T-helper 1 cell (primary cell): ENCODE measurements around the gene OVOL3.
A peak's percentile ranks its signal among the peaks of the same experiment; 100 is the strongest.

Experiments
- DNase-seq, 5 donors: peaks; one replicate each; pipeline ENCODE4 v3.0.0-alpha.2; 2012 to 2020

The OVOL3 gene

DNA sequence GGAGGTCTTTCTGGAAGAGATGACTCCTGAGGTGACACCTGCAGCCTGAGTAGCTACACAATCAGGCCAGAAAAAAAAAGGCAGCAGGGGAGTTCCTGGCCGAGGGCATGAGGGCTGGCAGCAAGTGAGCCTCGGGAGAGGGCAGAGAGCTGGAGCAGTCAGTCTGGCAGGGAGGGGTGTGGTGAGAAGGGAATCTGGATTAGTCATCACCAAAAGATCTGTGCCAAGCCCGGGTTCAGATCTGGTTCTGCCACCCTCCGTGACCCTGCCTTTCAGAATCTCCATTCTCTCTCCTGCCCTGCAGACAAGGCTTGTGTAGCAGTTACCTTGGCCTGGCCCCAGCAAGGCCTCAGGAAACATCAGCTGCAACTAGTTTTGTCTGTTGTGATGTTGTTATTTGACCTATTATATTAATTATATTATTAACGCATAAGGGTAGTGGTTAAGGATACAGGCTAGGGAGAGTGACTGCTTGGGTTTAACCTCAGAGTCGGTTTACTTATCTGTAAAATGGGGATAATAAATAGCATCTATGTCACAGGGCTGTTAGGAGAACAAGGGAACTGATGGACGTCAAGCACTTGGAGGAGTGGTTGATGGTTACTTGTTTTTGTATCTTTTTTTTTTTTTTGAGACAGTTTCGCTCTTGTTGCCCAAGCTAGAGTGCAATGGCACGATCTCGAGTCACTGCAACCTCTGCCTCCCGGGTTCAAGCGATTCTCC, 26.2 kb downstream of the OVOL3 start:
- no peak for DNase-seq

DNA sequence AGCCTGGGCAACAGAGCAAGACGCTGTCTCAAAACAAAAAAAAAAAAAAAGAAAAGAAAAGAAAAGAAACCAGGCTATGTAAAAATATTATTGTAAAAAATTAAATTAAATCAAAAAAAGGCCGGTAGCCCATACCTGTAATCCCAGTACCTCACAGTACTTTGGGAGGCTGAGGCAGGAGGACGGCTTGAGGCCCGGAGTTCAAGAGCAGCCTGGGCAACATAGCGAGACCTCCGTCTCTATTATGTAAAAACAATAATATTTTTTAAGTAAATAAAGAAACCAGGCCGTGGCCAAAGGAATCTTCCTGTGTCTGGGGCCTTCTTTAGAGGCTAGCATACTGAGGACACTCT, 28.2 kb downstream of the OVOL3 start:
- no peak for DNase-seq

DNA sequence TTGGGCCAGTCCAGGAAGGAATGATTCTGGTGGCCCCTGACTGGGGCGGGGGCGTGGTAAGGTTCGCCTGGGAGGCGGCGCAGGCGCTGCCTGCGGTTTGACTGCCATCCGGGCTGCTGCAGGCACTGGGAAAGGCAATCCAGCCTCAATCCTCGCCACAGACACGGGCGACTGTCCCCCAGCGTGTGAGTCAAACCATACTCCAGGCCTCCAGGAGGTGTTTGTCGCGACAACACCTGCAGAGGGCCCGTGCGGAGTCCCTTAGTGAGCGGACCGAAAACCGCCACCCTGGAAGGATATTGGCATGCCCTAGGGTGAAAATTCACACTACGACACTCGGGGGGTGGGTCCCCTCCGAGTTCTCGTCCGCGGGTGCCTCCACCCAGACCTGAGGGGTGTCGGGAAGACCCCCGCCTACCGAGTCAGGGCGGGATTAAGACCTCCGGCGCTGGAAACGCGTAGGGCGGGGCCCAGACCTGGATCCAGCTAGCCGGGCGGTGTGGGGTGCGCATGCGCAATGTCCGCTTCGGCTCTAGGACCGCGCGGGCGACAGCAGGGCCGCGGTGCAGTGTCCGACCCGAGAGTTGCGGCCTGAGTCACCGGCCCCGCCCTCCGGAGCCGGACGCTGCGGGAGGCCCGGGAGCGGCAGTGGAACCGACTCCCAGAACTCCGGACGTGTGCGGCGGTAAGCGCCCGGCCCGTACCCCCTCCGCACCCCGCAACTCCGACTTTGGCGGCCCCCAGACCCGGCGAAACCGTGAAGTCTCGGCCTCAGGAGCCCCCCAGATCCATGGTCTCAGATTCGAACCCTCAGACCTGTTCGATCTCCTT, 28.7 kb downstream of the OVOL3 start, which contains the start of gene CAPNS1:
TSS of gene CAPNS1 (plus strand) at position 594 of the 831 bp plus-strand sequence. CDS start 946 bp downstream, outside the sequence.
- DNase-seq, result peak; percentile 81 to 96 (median 87)

DNA sequence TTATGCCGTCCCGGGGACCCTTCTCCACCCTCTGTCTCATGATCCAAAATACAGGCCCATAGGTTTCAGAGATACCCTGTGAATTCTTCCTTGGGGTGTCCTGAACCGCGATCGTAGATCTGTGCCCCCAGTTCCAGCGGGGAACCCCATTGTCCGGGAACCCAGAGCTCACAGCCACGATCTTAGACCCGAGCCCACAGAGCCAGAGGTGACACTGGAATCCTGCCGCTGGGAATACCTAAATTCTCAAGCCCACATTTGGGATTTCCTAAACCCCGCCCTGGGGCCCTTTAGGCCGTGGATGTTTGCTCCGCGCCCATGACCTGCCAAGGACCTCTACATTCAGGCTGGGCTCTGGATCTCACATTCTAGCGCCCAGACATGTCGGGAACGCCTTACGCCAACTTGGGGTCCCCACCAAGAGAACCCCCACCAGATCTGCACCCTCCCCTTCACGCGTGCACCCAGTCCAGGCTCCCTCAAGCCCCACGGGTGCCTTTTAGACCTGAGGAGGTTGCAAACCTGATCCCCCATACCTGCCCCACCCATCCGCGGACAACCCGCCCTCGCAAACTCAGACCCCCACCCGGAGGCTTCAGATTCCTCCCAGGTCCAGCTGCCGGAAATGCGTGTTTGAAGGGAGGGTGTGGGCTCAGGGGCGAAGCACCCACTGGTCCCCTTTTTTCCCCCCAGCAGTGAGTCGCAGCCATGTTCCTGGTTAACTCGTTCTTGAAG, 29.5 kb downstream of the OVOL3 start:
- peak in 3 of 5 donors; percentile 18 to 56 (median 26) for DNase-seq

DNA sequence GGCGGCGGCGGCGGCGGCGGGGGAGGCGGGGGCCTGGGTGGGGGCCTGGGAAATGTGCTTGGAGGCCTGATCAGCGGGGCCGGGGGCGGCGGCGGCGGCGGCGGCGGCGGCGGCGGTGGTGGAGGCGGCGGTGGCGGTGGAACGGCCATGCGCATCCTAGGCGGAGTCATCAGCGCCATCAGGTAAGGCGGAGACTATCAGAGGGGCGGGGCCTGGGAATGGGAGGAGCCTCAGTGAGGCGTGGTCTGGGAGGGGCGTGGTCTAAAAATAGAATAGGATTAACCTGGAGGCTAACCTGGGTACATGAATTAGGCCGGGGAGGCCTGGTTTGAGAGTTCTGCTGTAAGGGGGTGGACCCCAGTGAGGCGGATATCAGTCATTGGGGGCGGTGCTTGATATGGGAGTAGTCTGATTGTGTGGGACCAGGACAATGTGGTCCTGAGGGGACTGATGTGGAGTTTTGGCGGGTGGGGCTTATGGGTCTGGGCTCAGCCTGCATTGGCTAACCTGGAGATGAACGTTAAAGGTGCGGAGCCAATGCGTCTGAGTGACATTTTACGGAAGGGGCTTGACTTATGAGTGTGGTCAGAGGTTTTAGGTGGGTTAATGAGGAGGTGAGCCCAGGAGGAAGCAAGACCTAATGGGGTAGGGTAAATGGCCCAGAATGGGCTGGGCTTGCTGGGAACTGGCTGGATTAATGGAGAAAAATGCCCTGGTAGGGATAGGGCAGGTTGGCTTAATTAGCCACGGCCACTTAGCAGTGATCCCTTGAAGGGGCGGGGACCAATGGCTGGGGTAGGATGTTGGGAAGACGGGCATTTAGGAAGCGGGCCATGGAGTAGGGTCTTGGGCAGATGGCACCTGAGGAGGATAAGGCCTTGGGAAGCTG, 30.3 kb downstream of the OVOL3 start:
- DNase-seq, result peak; percentile 67 to 90 (median 84)

DNA sequence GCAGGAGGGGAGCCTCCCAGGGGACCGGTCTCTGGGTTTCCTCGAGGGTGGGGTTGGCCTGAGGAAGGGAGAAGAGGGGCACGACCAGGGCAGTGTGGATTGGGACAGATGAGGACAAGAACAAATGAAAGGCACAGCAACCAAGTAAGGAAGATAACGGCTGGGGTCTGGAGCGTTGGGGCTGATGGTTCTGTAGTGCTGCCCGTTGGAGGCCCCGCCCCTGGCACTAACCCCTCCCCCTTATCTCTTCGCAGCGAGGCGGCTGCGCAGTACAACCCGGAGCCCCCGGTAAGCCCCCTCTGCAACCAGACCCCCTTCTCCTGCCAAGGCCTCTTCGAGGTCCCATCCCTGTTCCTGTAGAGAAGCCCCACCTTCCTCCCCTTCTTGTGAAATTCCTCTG, 31.1 kb downstream of the OVOL3 start:
- DNase-seq, result no peak

DNA sequence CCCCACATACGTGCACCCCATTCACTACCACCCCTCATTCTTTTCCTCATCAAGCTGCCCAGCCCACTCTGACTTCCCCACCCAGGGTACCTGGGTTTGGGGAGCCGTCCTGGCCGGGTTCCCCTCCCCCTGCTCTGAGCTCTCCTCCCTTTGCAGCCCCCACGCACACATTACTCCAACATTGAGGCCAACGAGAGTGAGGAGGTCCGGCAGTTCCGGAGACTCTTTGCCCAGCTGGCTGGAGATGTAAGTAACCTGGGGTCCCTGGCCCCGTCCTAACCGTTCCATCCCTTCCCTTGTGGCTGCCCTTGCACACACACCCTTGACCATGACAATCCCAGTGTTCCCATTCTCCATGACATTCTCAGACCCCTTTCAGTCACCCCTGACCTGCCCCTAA, 31.6 kb downstream of the OVOL3 start:
- DNase-seq, result no peak

DNA sequence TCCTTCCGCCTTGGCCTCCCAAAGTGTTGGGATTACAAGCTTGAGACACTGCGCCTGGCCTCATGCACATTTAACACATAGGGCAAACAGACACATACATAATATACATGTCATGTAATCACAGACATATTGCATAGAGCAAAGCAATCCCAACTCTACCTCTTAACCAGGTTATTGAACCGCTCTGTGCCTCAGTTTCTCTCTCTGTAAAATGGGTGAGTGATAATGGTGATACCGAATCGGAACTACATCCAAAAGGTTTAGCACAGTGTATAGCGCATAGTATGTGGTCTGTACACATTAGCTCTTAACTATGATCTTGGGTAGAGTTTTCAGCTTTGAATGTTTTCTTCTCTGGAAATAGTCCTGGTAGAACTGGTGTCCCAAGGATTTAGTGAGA, 33.7 kb downstream of the OVOL3 start:
- no peak for DNase-seq

DNA sequence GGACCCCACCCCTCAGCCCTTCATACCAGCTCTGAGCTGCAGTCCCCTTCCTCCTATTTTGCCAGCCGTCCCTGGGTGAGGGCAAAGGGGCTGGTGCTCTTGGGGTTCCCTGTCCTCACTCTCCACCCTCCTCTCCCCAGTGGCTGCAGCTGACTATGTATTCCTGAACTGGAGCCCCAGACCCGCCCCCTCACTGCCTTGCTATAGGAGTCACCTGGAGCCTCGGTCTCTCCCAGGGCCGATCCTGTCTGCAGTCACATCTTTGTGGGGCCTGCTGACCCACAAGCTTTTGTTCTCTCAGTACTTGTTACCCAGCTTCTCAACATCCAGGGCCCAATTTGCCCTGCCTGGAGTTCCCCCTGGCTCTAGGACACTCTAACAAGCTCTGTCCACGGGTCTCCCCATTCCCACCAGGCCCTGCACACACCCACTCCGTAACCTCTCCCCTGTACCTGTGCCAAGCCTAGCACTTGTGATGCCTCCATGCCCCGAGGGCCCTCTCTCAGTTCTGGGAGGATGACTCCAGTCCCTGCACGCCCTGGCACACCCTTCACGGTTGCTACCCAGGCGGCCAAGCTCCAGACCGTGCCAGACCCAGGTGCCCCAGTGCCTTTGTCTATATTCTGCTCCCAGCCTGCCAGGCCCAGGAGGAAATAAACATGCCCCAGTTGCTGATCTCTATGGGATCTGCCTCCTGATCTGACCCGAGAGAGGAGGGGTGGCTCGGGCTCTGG, 38.9 kb downstream of the OVOL3 start:
- no peak for DNase-seq

DNA sequence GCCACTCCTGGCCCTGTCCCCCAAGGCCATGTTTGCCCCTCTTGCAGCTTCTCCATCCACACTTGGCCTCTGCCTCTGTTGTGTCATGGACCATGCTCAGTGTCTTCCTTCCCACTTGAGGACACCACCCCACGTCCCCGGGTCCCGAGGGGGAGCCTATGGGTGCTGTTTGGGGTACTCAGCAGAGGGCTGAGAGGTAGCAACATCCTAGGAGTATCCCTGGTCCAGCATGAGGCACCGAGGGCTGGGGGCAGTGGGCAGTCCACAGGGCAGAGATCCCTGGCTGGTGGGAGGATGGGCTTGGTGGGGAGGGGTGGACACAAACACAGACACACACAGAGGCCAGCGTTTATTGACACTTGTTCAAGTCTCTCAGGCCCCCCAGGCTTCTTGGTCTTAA, 39.6 kb downstream of the OVOL3 start:
- no peak for DNase-seq

DNA sequence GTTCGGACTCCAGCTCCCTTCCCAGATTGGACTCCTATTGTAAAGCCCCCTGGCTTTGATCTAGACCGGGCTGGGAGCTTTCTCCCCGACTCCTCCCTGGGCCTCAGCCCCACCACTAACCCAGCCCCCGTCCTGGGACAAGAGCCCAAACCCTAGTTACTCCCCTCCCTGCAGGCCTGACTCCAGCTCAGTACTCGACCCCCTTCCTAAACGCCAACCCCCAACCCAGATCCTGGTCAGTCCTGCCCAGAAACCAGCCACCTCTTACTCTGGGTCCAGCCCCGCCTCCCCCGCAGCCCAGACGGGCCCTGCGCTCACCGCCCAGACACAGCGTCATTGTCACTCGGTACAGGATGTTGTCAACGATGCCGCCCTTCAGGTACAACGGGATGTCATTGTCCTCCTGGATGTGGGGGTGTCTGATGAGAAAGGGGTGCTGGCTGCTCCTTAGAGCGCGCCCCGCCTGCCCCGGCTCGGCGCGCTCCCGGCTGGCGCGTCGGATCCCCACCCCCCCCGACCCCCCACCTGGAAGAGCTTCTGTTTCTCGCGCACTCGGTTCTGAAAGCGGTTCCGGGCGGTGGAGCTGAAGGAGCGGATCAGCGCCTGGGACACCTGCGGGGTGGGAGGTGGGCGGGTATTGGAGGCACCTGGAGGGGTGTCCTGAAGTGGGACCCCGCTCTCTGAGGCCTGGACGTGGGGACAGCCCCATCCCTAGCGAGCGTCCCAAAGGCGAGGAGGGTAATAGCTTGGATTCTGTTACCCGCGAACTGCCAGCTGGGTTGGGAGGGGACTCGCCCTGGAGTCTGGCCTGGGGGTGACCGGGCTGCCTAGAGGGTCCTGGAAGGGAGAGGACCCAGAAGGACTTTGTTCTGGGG, 40.4 kb downstream of the OVOL3 start:
- no peak for DNase-seq

DNA sequence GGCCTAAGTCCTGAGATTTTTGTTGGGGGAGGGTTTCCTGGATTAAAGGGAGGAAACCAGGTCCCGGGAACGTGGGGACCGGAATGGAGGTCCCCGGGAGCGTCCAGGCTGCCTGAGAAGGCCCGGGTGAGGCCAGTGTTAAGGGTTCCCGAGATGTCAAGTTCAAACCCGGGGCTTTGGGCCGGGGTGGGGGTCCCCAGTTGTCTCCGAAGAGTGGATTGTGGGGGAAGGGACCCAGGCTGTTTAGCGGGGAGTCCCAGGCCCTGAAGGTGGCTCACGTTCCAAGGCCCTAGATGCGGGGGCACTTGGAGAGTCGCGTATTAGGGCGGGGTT, 41.0 kb downstream of the OVOL3 start:
- DNase-seq, result no peak

DNA sequence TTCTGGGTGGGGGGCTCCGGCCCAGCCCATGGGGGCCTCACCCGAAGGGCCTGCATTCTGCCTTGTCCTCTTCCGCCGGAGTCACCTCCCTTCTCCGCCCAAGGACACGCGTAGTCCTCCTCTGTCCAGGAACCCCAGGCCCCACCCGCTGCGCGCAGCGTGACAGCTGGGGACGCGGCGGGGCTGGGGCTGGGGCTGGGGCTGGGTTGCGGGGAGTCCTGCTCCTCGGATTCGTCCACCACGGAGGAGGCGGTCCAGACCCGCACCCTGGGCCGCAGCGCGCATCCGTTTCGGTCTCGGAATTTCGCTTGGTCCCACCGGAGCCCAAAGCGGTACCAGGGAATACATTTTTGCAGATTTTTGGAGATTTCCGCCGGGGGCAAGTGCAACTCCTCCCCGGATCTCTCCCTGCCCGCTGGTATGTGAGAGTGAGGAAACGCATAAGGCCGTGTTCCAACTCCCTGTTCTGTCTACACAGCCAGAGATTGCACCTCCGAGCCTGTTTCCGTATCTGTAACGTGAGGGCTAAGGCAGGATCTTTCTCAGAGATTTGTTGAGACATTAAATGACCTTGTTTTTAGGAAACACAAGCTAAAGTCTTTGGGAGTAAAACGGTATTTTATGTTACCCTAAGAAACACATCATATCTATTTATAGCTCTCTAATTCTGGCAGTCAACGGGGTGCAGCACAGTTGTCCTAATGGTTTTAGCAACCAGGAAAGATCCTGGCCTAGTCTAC, 41.6 kb downstream of the OVOL3 start, which contains the start of gene COX7A1:
TSS of gene COX7A1 (minus strand) at position 96 of the 740 bp plus-strand sequence. CDS start at position 56, 40 bp downstream.
- no peak for DNase-seq

DNA sequence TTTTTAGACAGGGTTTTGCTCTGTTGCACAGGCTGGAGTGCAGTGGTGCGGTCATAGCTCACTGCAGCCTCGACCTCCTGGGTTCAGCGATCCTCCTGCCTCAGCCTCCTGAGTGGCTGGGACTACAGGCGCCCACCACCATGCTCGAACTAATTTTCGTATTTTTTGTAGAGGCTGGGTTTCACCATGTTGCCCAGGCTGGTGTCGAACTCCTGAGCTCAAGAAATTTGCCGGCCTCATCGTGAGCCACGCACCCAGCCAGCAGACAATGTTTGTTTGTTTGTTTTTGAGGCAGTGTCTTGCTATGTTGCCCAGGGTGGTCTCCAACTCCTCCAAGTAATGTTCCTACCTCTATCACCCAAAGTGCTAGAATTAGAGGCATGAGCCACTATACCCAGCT, 42.2 kb downstream of the OVOL3 start:
- no peak for DNase-seq

DNA sequence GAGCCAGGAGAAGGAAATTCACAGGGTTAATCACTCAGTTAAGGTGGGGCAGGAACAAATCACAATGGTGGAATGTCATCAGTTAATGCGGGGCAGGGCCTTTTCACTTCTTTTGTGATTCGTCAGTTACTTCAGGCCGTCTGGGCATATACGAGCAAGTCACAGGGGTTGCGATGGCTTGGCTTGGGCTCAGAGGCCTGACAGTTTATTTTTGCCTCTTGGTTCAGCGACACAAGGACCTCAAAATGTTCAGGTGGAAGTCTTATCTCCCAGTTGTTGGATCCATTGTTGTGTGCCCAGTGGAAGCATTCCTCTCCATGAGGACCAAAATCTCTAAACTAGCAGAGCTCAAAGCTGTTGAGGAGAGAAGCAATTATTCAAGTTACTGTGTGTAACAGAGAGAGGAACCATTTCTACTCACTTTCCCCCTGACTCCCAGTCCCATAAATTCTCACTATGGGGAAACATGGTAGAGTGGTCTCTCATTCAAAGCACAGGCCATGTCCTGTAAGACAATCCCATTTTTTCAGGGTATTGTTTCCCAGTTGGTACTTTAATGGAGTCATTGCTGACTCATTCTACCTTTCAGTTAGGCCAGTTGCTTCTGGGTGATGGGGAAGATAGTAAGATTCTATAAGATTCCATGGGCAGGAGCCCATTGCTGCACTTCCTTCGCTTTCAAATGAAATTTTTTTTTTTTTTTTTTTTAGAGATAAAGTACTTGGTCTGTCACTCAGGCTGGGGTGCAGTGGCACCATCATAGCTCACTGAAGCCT, 50.1 kb downstream of the OVOL3 start:
- no peak for DNase-seq
